Femur (tissue), 1 donor: ENCODE data around the gene CADM1.

Experiments used
- DNase-seq: peaks from one replicate; pipeline ENCODE4 v3.0.0-alpha.2; 2017

The CADM1 gene

DNA sequence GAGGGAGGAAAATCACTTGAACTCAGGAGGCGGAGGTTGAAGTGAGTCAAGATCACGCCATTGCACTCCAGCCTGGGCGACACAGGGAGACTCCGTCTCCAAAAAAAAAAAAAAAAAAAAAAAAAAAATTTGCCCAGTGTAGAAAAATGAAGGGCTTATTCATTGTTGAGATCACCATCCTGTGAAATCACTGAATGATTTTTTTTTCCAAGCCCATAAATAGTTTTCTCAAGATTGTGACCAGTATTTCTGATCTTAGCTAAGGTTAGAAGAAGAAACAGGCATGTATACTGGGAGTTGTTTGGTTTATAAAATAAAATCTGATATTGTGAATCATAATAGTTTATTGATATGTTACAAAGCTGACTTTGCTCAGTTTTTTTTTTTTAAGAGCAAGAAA is 269.4 kb downstream of the CADM1 start:
- no peak for DNase-seq

DNA sequence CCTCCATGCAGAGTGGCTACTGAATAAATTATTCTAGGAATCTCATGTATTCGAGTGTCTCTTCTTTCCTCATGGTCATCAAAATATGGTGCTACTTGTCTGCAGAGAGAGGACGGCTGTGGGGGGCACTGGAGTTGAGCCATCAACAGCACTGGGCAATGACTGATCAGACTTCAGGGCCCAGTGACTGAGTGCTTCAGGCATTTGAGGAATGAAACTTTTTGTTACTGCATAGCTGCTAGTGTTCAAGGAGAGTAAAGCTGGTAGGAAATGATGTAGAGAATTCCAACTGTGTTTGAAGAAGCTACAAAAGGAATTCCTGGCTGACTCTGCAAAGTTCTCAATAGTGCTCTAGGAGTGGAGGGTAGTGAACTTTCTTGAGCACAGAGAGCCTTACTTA is 277.7 kb downstream of the CADM1 start:
- DNase-seq, result no peak

GRCh38 chr11:115224551-115224950 is 279.7 kb downstream of the CADM1 start:
- no peak for DNase-seq

DNA sequence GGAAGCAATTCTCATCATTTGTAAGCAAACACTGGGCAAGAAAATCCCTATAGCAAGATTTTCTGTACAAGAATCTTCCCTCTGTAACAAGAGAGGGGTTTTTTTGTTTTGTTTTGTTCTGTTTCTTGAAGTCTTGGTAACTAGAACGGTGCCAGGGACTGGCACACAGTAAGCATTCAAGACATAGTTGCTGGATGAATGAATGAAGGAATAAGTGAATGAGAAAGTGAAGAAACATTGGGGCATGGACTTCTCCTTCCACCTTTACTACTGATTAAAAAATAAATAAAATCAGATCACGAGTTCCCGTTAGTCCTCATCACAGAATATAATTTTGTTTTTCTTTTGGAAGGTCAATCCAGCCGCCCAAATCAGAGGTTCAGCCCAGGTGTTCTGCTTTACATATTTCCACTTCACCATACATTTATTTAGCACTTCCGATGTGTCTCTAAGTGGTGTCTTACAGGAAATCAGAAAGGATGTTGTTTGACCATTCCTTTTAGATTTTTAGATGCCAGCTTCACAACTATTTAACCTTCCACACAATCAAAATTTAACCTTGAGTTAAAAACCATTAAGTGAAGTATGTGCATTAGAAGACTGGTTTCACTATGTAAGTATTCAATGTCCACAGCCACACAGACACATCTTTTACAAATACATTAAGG is 281.2 kb downstream of the CADM1 start:
- no peak for DNase-seq

DNA sequence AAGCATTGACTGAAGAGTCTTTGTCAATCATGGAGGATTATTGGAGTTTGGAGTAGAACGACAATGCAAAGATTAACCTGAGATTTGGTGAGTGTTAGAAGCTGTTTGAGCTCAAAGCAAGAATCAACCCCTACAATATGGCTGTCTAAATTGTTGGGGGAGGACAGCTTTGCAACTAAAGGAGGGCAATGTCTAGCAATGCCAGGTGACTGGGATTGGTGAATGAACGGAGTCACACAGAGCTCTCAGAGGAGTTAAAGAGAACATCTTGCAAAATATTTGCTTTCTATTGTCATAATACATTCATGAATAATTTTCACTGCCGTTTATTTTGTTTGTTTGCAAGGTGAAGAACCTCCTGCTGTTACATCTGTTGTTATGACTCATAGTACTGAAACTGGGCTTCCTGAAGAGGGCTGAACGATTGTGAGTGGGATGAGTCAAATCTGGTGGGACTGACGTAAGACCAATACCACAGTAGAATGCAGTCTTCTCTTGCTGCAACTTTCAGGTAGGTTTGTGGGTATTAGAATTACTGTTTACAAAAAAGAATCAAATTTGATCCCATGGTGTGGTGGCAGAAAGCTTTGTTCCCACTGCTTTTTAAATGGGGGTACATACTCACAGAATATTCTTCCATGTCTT is 281.9 kb downstream of the CADM1 start:
- no peak for DNase-seq

- DNase-seq, result no peak
These were observed 282.6 kb downstream of the CADM1 start for GRCh38 chr11:115221461-115222069.

- peak; percentile 33 for DNase-seq
These were observed 283.3 kb downstream of the CADM1 start for GRCh38 chr11:115220911-115221310.

DNA sequence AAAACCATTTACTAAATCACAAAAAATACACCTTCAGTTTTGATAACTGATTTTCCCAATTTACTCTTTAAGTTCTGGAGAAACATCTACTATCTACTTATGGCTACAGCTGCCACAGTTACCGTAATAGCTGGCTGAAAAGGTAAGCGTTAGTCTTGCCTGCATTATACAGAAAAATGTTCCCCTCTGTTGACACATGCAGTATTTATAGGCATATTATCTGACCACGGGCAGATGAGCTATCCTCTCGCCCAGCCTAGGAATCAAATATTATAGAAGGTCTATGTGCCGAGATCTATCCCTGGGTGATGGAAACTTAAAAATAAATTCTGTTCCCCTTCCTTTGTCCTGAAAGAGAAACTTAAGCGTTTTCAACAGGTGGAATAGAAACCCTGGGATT is 283.8 kb downstream of the CADM1 start:
- DNase-seq, result no peak

GRCh38 chr11:115219376-115219775 is 284.8 kb downstream of the CADM1 start:
- no peak for DNase-seq

- DNase-seq, result no peak
These were observed 286.4 kb downstream of the CADM1 start for GRCh38 chr11:115217726-115218311.

DNA sequence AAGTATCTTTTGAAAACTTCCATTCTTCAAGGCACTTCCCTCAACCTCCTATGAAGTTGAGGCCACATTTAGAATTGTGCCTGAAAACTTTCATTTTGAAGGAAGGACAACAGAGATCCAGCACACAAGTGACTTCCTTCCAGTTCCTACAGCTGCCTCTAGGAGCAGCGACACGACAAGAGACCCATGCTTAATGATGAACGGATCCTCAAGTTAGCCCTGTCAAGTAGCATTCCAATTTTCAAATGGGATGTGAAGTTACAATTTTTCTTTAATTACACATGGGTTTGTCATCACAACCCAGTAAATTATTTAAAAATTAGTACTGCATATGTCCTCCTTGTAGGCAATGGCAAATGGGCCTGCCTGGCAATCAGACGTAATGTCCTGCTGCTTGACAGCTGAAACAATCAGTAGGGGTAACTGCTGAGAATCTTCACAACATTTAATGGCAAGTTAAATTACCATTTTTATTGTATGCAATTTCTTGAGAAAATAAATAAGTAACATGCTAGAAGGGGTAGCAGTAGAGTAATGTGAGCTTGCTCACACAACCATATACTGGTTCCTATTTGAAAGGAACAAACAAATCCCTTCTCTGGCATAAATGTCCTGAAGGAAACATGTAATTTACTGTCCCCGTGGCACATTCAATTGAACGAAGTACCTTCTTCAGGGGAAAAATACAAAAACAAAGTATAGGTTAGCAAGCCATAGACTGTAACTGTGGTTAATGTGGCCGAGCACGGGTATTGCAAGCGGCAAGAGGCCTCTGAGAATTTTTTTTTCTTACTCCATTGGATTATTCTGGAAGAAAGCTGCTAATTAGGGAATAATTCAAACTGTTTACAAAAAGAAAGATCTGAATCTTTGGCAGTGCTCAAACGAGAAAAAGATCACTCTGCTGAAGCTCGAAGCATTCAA is 288.3 kb downstream of the CADM1 start:
- DNase-seq, result no peak

- DNase-seq, result no peak
These were observed 289.5 kb downstream of the CADM1 start for GRCh38 chr11:115214644-115215234.

GRCh38 chr11:115213007-115213406 is 291.2 kb downstream of the CADM1 start:
- no peak for DNase-seq

DNA sequence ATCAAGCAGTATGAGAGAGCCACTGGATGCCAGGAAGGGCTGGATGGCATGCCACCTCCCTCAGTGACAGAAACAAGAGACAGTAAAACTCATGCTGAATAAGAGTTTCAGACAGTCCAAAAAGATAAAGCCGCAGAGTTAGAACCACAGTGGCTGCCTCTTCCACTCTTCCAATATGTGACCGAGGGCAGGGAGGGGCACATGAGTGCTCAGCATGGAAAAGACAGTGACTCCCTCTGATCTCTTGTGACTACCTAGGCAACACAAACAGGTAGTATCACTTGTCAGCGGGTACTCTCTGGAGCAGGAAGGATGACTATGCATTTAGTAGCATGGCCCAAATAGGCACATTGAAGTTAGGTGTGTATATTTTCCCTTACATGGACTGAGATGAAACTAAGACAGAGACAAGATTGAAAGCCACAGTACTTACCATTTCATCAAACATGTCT is 295.4 kb downstream of the CADM1 start:
- no peak for DNase-seq

DNA sequence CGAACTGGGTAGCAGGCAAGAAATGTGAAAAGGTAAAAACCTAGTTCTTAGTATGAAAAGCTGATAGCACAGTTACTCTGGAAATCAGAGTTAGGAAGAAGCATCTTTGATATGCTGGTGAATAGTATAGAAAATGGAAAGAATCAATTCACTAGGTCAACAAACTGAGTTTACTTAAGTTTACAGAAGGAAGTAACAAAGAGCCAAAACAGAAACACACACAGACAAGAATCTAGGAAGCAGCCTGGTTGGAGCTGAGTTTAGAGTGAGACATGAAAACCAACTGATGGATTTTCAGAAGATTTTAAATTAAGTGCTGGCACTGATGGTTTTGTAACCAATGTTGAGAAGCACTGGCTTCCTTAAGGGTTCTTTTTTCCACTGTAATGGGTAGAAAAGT is 296.3 kb downstream of the CADM1 start:
- DNase-seq, result no peak

- no peak for DNase-seq
These were observed 297.0 kb downstream of the CADM1 start for GRCh38 chr11:115207166-115207591.

DNA sequence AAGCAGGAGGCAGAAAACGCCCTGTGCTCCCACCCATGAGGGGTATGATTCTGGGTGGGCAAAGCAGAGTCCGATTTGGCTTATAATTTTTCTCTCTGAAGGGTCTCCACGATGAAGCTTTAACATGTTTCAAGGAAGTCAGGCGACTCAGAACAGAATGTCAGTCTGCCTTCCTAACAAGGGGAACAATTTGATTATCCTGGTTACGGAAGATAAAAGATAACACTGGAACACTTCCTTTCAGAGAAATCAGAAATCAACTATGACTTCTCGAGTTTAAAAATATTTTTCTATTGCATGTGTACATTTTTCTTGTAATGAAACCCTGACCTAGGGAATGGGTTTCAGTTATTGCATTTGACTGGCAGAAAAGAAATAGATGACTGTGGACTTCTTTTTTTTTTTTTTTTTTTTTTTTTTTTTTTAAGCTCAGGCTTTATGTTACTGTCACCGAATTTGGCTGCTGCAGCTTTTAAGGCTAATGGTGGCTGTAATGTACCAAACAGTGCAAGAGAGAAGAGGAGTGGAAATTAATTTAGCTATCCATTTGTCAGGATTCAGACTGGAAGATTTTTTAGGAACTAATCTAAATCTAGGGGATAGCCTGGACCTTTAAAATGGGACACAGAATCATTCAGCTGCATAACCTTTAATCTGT is 297.7 kb downstream of the CADM1 start:
- no peak for DNase-seq

GRCh38 chr11:115202900-115203552 is 301.2 kb downstream of the CADM1 start:
- DNase-seq, result no peak

- no peak for DNase-seq
These were observed 302.1 kb downstream of the CADM1 start for GRCh38 chr11:115202074-115202473.

DNA sequence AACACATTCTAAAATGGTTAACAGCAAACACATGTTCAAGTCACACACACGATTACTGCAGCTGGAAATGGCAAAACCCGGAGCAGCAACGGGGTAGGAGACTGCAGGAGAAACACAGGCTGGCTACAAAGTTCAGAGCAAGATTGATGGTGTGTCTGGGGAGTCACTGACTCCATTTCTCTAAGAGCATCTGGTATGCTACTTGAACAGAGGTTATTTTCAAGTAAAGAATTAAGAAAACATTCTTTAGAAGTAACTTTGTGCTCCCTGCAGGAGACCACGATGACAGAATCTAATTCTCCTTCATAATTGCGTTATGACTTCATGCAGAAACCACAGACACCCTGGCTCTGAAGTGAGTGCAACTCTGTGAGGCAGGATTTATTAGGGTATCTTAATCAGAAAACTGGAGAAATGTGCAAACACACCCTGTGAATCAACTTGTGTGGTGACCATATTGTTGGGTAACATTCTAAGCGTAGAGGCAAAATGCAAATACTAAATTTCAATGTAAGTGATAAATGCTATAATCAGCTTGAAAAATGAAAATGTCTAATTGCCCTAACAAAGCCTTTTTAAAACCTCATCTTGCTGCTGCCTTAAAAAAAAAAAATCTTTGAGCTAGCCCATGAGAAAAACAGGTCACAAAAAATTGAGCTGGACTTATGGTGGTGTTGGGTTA is 303.0 kb downstream of the CADM1 start:
- DNase-seq, result peak; percentile 70
